Measurements from ENCODE around the gene GTPBP10. TPM values are rescaled to one million over a fixed set of nuclear protein-coding genes. Genes with fewer than 3 reads are reported as not detected.
"Not testable (repeated sequence)": the region's sequence is repeated elsewhere in the genome, so short reads cannot be mapped to it uniquely, and the experiment has no call there.

The GTPBP10 gene
- total RNA-seq, 2 donors from 2014 or later, result 21.0 to 22.0 TPM

DNA sequence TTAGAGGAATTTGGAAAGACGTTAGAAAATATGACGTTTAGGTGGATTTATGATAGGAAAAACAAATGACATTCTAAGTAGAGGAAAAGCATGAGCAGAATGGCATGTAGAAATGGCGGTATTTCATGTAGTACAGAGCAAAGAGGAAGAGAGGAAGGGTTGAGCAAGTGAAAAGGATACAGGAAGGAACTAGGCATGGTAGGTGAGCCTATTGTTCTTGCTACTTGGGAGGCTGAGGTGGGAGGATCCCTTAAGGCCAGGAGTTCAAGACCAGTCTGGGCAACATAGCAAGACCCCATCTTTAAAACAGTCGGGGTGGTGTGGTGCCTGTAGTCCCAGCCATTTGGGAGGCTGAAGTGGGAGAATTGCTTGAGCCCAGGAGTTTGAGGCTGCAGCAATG lies 1.2 kb downstream of the GTPBP10 start:
- intact Hi-C loops (cut with DNase I), result no loop called here
- no peak for DNase-seq (ENCODE audit: low spot score)

- no peak for DNase-seq (ENCODE audit: low spot score)
- intact Hi-C loops (cut with DNase I), result no loop called here
Observed at GRCh38 chr7:90349305-90349704, 2.8 kb downstream of the GTPBP10 start.

GRCh38 chr7:90350032-90350431 lies 3.5 kb downstream of the GTPBP10 start:
- intact Hi-C loops (cut with DNase I); DNase-seq (ENCODE audit: low spot score): not testable (repeated sequence)

GRCh38 chr7:90351987-90352386 lies 5.5 kb downstream of the GTPBP10 start:
- intact Hi-C loops (cut with DNase I), result no loop called here
- DNase-seq (ENCODE audit: low spot score), result no peak

DNA sequence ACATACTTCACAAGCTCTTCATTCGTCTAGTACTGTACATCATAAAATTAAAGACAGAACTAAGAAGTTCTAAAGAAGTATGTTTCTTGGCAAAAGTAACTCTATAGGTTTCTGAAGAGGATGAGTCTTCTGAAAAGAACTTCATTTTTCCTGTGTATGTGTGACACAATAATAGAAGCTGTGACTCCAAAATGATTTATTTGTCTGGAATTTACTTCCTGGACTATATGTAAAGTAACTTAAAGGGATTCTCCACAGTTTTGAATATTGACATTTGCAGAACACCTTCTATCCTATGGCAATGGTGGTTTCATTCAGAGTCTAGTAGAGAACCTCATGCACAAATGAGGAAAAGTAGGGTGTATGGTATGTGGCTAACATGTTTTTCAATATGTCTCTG lies 36.9 kb downstream of the GTPBP10 start:
- no peak for DNase-seq (ENCODE audit: low spot score)
- intact Hi-C loops (cut with DNase I), result no loop called here

DNA sequence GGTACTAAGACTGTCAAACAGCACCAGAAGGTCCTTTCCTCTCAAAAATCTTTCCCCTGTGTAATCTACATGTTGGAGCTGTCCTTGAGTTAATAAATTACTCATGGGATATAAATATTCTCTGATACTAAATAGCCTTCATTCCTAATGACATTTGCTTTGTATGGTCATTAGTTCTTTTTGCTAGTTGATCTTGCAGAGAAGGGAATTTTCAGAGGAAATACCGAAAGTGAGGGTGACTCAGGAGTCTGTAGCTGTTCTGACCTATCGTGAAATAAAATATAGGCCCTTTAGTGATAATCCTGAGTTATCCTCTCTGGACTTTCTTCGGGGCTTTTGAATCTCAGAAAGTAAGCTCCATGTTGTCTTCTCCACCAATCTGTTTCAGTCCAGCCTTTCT lies 37.3 kb downstream of the GTPBP10 start:
- intact Hi-C loops (cut with DNase I), result no loop called here
- no peak for DNase-seq (ENCODE audit: low spot score)

- no peak for DNase-seq (ENCODE audit: low spot score)
- intact Hi-C loops (cut with DNase I), result no loop called here
Observed at GRCh38 chr7:90384433-90384832, 37.9 kb downstream of the GTPBP10 start.

GRCh38 chr7:90387470-90388240 lies 41.1 kb downstream of the GTPBP10 start:
- DNase-seq (ENCODE audit: low spot score), result no peak
- intact Hi-C loops (cut with DNase I), result no loop called here

GRCh38 chr7:90390926-90391325 lies 44.4 kb downstream of the GTPBP10 start:
- intact Hi-C loops (cut with DNase I), result no loop called here
- DNase-seq (ENCODE audit: low spot score), result no peak

DNA sequence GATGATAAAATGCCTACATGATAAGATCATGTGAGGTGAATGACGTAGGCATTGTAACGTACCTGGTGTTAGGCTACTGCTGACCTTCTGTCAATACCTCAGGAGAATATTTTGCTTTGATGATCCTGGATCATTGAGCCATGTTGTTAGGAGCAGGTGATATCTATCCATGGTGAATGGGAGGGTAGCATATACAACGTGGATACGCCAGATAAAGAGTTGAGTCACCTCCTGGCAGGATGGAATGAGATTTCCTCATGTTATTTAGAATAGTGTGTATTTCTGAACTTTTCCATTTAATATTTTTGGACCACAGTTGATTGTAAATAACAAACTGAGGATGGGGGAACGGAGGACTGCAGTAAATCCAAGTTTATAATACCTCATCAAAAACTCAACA lies 45.0 kb downstream of the GTPBP10 start:
- intact Hi-C loops (cut with DNase I), result no loop called here
- DNase-seq (ENCODE audit: low spot score), result no peak

DNA sequence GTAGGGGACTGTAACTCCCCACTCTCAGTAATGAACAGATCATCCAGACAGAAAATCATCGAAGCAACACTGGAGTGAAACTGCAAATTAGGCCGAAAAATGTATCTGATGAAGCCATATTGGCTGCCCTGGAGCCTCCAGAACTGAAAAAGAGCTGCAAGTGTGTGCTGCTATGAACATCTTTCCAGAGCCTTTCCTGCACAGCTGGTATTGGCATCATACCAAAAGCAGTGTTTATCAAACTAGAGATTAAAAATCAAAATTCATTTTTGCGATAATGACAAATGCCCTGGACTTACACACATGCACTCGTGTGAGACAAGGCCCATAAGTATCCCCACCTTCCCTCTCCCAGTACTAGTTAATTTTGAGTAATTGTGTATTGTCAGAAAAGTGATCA lies 49.9 kb downstream of the GTPBP10 start:
- intact Hi-C loops (cut with DNase I), result no loop called here
- DNase-seq (ENCODE audit: low spot score), result no peak

DNA sequence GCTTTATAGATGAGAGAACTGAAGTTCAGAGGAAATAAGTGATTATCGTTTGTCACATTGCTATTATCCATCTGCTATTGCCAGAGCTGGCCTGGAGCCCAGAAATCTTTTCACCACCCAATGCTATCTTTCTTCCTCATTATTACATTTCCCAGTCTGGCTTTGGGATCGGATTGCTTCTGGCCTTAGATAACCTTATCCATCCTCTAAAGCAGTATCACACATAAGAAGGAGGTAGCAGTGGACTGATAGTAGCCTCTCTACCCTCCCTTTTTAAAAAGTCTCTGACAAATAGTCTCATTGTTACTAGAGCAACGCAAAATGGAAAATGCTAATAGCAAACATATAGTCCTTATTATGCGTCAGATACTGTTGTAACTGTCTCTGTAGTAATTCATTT lies 55.5 kb downstream of the GTPBP10 start:
- DNase-seq (ENCODE audit: low spot score), result no peak
- intact Hi-C loops (cut with DNase I), result no loop called here

GRCh38 chr7:90402785-90403173 lies 56.3 kb downstream of the GTPBP10 start:
- intact Hi-C loops (cut with DNase I), result no loop called here
- no peak for DNase-seq (ENCODE audit: low spot score)

DNA sequence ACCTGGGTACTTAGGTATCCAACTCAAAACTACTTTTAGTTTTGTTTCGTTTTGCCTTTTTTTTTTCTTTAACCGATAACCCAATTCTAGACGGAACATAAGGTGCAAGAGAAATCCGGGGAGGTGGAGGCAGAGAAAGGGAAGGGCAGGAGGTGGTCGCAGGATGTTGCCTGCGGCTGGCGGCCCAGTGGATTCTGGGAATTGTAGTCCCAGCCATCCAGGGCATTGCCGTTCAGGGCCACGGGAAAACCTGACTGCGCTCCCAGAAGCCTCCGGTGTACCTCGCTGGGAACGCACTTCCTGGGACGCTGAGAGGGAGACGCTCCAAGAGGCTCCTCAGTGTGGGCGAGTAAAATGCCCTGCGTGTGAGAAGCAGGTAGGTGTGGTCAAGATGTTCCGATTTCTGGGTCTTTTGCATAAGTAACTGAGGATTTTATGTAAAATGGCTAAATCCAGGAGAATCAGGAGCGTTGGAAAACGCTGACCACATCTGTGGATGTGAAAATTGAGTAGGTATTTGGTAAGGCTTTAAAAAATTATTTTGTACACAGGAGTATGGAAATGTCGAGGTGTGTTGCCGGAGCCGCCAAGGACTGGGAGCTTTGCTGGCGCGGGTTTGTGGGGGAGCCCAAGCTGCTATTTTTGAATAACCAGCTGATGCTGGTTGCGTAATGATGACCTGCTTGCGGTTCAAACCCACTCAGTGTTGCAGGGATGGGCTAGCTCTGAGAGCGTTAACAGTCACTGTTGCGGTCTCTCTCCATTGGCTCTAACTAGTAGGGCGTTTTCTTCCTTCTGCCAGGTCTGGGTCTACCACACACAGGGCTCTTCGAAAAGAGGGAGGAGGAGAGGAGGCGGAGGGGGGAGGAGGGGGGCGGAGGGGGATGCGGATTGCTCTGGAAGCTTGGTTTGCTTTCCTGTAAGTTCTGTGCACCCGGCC lies 56.9 kb downstream of the GTPBP10 start, which contains the start of gene CLDN12:
CLDN12 (plus strand) TSS at position 288 of the 940 bp plus-strand sequence. CDS start 9,216 bp downstream, outside the sequence.
- intact Hi-C loops (cut with DNase I), result no loop called here
- DNase-seq (ENCODE audit: low spot score), result peak; percentile 94

GRCh38 chr7:90404777-90405176 lies 58.3 kb downstream of the GTPBP10 start:
- no peak for DNase-seq (ENCODE audit: low spot score)
- intact Hi-C loops (cut with DNase I), result no loop called here

- DNase-seq (ENCODE audit: low spot score), result no peak
- intact Hi-C loops (cut with DNase I), result no loop called here
Observed at GRCh38 chr7:90407484-90407821, 60.9 kb downstream of the GTPBP10 start.

- intact Hi-C loops (cut with DNase I), result no loop called here
- DNase-seq (ENCODE audit: low spot score), result no peak
Observed at GRCh38 chr7:90408142-90408541, 61.6 kb downstream of the GTPBP10 start.

GRCh38 chr7:90409667-90410066 lies 63.2 kb downstream of the GTPBP10 start:
- DNase-seq (ENCODE audit: low spot score), result no peak
- intact Hi-C loops (cut with DNase I), result no loop called here

GRCh38 chr7:90411510-90411909 lies 65.0 kb downstream of the GTPBP10 start:
- intact Hi-C loops (cut with DNase I), result no loop called here
- no peak for DNase-seq (ENCODE audit: low spot score)

- intact Hi-C loops (cut with DNase I), result no loop called here
- no peak for DNase-seq (ENCODE audit: low spot score)
Observed at GRCh38 chr7:90412458-90413184, 66.1 kb downstream of the GTPBP10 start.
